ENCODE data around the gene PRPF4. TPM values are rescaled to one million over a fixed set of nuclear protein-coding genes. Genes with fewer than 3 reads are reported as not detected.
"Not testable (repeated sequence)": the region's sequence is repeated elsewhere in the genome, so short reads cannot be mapped to it uniquely, and the experiment has no call there.

Gene PRPF4
- 10 to 100 TPM; 17.7 to 25.8 (median 21.7) TPM for total RNA-seq

DNA sequence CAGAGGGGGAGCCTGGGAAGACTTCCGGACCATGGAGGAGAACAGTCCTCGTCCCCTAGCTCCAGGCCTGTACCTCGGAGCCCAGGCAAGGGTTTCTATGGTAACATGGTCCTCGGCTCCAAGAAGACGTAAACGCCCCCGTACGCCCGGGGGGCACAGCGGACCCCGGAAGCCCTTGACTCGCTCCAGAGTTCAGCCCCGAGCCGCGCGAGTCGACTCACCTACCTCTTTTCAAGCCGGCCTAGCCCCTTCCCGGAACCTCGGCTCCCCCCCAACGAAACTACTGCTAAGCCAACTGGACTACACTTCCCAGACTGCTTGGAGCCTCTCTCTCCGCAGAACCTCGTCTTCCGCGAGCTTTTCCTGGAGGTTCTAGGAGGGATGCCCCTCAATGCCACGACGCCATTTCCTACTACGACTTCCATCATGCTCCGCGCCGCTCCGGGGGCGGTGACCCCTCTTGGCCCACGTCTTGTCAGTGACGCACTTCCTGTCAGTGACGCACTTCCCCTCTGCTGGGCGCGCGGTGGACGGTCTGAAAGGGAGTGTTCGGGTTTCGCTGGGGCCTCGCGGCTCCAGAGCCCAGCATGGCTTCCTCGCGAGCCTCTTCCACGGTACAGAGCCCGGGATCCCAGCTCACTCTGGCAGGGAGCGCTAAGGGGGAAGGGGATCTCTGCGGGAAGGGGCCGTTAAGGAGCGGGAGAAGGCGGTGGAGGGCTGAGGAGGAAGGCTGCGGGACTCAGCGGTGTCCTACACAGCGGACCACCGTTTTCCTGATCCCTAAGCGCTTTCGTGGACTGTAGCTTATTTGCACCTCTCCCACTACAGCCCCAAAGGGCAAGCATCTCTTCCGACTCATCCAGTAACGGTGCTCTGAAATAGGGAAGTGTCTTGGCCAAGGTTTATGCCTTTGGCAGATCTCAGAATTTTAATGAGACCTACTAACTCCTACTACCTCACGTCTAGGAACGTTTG, at the start of gene PRPF4, which contains the start of gene CDC26:
Gene PRPF4 (plus strand): TSS at position 502 of the 975 bp plus-strand sequence. CDS start 86 bp downstream, at position 588.
Gene CDC26 (minus strand): TSS at position 416 of the 975 bp plus-strand sequence. CDS start 3,065 bp downstream, outside the sequence.
- Histone ChIP-seq H3K27me3 (no peaks in the 10 kb centered on the region), H3K9me3 (no peaks in the 10 kb centered on the region), H3K36me3 (peaks cover 32 to 44% of the 10 kb centered on the region in 2 donors), H3K27ac (peak within 1 kb of the TSS; percentile 77 to 87 (median 86)), H3K4me1 (peaks cover 12 to 17% of the 10 kb centered on the region in 2 donors), H3K4me3 (replicated peaks in 1 of 3) (peak within 1 kb of the TSS; percentile 70 to 77 (median 73))
- intact Hi-C loops (cut with DNase I) = loop anchor here (10.0 kb wide), 1 partner anchor 51 kb away; the partner anchor contains the start of genes FKBP15 and SLC31A1
- WGBS, 2 donors = 0 to 2% methylated on average over 35 to 56 of the region's 63 CpGs
- peak in 1 of 2 donors; percentile 84 for TF ChIP-seq POLR2A (IDR thresholded peaks at IDR 0.05)
- TF ChIP-seq, protein P1, sequence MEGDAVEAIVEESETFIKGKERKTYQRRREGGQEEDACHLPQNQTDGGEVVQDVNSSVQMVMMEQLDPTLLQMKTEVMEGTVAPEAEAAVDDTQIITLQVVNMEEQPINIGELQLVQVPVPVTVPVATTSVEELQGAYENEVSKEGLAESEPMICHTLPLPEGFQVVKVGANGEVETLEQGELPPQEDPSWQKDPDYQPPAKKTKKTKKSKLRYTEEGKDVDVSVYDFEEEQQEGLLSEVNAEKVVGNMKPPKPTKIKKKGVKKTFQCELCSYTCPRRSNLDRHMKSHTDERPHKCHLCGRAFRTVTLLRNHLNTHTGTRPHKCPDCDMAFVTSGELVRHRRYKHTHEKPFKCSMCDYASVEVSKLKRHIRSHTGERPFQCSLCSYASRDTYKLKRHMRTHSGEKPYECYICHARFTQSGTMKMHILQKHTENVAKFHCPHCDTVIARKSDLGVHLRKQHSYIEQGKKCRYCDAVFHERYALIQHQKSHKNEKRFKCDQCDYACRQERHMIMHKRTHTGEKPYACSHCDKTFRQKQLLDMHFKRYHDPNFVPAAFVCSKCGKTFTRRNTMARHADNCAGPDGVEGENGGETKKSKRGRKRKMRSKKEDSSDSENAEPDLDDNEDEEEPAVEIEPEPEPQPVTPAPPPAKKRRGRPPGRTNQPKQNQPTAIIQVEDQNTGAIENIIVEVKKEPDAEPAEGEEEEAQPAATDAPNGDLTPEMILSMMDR (IDR thresholded peaks at IDR 0.05) = no peak
- peak; percentile 96 to 97 for DNase-seq

DNA sequence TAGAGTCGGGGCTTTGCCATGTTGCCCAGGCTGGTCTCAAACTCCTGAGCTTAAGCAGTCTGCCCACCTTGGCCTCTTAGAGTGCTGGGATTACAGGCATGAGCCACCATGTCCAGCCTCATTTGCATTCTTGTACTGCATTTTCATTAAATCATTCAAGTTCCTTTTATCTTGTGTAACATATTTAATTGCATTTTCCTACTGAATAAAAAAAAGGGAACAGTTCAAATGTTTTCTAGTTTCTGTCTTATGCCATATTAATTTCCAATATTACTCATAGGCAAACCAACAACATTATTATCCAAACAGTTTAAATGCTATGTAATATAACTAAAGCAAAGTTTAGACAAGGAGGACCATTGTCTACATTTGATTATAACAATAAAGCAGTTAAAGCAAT, 48.0 kb upstream of the PRPF4 start:
- intact Hi-C loops (cut with DNase I) = loop anchor here (10.0 kb wide), 1 partner anchor 47 kb away; the partner anchor contains the start of genes CDC26 and PRPF4
- no peaks in the 10 kb centered on the region for H3K9me3 ChIP-seq
- TF ChIP-seq, protein P1 (IDR thresholded peaks at IDR 0.05) = no peak
- TF ChIP-seq POLR2A (IDR thresholded peaks at IDR 0.05) = no peak
- 0 to 38% methylated on average over 1 of the region's 1 CpG for WGBS, 2 donors
- H3K27ac ChIP-seq = no peak overlapping the region
- peaks cover 4 to 6% of the 10 kb centered on the region in 2 donors for H3K4me1 ChIP-seq
- H3K27me3 ChIP-seq = no peaks in the 10 kb centered on the region
- no peak overlapping the region for H3K4me3 ChIP-seq (replicated peaks in 1 of 3)
- no peaks in the 10 kb centered on the region for H3K36me3 ChIP-seq
- DNase-seq = no peak

DNA sequence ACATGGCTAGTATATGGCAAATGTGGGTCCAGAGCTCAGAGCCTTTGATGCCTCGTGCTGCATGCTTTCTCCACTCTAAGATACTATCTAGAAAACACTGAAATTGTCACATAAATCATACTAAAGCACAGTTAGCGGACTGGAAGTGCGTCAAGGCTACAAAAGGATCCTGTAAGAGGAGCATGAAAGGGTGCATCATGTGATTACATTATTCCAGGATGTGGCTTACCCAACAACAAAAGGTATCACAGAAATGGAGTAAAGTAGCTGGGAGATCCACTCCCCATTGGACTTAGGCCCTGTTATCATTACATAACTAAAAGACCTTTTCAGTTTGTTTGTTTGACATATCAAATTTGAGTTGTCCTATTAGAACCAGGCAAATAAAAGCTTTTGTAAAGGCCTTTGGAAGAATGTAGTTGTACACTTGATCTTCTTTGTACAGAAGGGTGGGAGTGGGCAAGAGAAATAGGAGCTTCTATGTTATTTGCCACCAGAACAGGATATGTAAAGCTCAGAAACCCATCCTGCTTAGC, 47.3 kb upstream of the PRPF4 start:
- intact Hi-C loops (cut with DNase I) = loop anchor here (10.0 kb wide), 1 partner anchor 47 kb away; the partner anchor contains the start of genes CDC26 and PRPF4
- H3K9me3 ChIP-seq = no peaks in the 10 kb centered on the region
- no peaks in the 10 kb centered on the region for H3K27me3 ChIP-seq
- no peak for TF ChIP-seq POLR2A (IDR thresholded peaks at IDR 0.05)
- TF ChIP-seq, protein P1 (IDR thresholded peaks at IDR 0.05) = no peak
- 77 to 88% methylated on average over 3 of the region's 3 CpGs for WGBS, 2 donors
- H3K27ac ChIP-seq = no peak overlapping the region
- H3K4me3 ChIP-seq (replicated peaks in 1 of 3) = no peak overlapping the region
- H3K4me1 ChIP-seq = peaks cover 0 to 6% of the 10 kb centered on the region in 2 donors
- no peak for DNase-seq
- H3K36me3 ChIP-seq = no peaks in the 10 kb centered on the region

DNA sequence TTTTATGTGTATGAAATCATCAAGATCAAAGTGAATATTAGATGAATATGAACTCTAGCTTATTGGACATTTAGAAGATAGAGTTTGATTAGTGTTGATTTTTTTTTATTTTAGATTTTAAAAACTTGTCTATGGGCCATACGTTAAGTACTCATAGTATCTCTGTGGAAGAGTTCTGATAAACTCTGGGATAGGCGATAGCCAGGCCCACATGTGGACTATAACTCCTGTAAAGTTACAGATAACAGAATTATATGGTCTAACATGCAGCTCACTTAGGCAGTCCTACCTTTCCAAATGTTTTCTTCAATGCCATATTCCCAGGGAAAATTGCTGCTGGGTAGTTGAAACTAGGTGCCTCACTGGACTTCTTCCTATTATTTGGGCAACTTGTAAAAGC, 43.8 kb upstream of the PRPF4 start:
- 93 to 100% methylated on average over 2 of the region's 2 CpGs for WGBS, 2 donors
- no peak for DNase-seq
- peaks cover 0 to 6% of the 10 kb centered on the region in 2 donors for H3K4me1 ChIP-seq
- intact Hi-C loops (cut with DNase I) = no loop called here
- TF ChIP-seq, protein P1 (IDR thresholded peaks at IDR 0.05) = no peak
- TF ChIP-seq POLR2A (IDR thresholded peaks at IDR 0.05) = no peak
- H3K4me3 ChIP-seq (replicated peaks in 1 of 3) = no peak overlapping the region
- no peaks in the 10 kb centered on the region for H3K9me3 ChIP-seq
- H3K27ac ChIP-seq = no peak overlapping the region
- H3K36me3 ChIP-seq = no peaks in the 10 kb centered on the region
- H3K27me3 ChIP-seq = no peaks in the 10 kb centered on the region

DNA sequence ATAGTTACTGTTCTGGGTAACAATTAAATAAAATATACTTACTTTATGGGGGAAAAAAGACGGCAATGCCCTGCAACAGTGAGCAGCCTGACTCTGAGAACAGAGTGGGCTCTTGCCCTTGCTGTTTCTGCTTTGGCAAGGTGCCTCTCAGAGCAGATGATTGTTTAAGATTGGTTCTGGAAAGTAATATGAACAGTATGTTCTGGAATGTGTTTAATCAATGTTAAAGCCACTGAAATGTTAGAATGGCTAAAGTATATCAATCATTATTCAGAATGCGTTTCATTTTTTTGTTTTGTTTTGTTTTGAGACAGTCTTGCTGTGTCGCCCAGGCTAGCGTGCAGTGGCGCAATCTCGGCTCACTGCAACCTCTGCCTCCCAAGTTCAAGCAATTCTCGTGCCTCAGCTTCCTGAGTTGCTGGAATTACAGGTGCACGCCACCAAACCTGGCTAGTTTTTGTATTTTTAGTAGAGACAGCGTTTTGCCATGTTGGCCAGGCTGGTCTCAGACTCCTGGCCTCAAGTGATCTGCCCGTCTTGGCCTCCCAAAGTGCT, 39.7 kb upstream of the PRPF4 start:
- H3K4me1 ChIP-seq; H3K9me3 ChIP-seq; H3K4me3 ChIP-seq (replicated peaks in 1 of 3); H3K27ac ChIP-seq; intact Hi-C loops (cut with DNase I); DNase-seq; H3K27me3 ChIP-seq; H3K36me3 ChIP-seq: not testable (repeated sequence)
- 92% methylated on average over 10 of the region's 10 CpGs for WGBS, 2 donors

All from thyroid gland (tissue), 4 donors.